Measurements from ENCODE around the gene GZF1.

DNA sequence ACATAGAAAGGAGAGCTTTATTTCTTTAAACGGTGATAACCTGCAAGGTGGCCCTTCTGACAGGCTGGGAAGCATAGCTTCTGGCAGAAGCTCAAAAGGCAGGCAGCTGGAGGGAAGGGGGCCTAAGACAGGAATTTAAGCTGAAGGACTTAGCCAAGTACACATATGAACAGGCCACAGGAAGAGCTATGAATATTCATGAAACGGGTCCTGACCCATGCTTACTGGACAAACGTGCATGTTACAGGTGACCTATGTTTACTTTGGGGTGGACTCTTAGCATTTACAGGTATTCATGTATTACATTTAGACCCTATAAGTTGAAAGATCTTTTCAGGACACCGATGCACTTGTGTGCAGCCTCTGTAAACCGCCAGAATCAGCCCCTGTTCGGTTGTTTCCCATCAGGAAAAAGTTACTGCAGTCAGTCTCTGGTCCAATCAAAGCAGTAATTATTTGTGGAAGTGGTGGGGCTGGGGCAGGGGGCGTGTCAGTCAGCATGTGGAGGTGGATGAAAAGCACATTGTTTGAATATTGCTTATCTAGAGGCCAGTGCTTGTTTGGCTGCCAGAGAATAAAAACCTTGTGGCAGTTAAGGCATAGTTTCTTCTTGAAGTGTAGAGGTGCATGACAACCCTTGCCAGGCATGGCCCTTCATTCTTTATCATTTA is 2.9 kb upstream of the GZF1 start:
- TF ChIP-seq, protein P1, sequence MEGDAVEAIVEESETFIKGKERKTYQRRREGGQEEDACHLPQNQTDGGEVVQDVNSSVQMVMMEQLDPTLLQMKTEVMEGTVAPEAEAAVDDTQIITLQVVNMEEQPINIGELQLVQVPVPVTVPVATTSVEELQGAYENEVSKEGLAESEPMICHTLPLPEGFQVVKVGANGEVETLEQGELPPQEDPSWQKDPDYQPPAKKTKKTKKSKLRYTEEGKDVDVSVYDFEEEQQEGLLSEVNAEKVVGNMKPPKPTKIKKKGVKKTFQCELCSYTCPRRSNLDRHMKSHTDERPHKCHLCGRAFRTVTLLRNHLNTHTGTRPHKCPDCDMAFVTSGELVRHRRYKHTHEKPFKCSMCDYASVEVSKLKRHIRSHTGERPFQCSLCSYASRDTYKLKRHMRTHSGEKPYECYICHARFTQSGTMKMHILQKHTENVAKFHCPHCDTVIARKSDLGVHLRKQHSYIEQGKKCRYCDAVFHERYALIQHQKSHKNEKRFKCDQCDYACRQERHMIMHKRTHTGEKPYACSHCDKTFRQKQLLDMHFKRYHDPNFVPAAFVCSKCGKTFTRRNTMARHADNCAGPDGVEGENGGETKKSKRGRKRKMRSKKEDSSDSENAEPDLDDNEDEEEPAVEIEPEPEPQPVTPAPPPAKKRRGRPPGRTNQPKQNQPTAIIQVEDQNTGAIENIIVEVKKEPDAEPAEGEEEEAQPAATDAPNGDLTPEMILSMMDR (IDR thresholded peaks at IDR 0.05; ENCODE audit: insufficient read depth, low read length) = no peak
- TF ChIP-seq POLR2AphosphoS5 (IDR thresholded peaks at IDR 0.05; ENCODE audit: low read depth) = no peak
- TF ChIP-seq, protein P2, sequence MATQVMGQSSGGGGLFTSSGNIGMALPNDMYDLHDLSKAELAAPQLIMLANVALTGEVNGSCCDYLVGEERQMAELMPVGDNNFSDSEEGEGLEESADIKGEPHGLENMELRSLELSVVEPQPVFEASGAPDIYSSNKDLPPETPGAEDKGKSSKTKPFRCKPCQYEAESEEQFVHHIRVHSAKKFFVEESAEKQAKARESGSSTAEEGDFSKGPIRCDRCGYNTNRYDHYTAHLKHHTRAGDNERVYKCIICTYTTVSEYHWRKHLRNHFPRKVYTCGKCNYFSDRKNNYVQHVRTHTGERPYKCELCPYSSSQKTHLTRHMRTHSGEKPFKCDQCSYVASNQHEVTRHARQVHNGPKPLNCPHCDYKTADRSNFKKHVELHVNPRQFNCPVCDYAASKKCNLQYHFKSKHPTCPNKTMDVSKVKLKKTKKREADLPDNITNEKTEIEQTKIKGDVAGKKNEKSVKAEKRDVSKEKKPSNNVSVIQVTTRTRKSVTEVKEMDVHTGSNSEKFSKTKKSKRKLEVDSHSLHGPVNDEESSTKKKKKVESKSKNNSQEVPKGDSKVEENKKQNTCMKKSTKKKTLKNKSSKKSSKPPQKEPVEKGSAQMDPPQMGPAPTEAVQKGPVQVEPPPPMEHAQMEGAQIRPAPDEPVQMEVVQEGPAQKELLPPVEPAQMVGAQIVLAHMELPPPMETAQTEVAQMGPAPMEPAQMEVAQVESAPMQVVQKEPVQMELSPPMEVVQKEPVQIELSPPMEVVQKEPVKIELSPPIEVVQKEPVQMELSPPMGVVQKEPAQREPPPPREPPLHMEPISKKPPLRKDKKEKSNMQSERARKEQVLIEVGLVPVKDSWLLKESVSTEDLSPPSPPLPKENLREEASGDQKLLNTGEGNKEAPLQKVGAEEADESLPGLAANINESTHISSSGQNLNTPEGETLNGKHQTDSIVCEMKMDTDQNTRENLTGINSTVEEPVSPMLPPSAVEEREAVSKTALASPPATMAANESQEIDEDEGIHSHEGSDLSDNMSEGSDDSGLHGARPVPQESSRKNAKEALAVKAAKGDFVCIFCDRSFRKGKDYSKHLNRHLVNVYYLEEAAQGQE (IDR thresholded peaks at IDR 0.05; ENCODE audit: insufficient replicate concordance, low read depth) = no peak
